IgD-negative memory B cell (primary cell): ENCODE measurements around the gene PDE4D. TPM values are rescaled to one million over a fixed set of nuclear protein-coding genes. Genes with fewer than 3 reads are reported as not detected.

Experiments used
- H3K27ac Mint-ChIP-seq, 3 donors: one replicate each; pipeline ENCODE4 v1.8.0; 2020 to 2022; ENCODE audit warnings: mild to moderate bottlenecking in 3 of 3, mixed read lengths in 3 of 3, moderate library complexity in 1 of 3
- H3K27me3 Mint-ChIP-seq: one replicate; pipeline ENCODE4 v1.8.0; 2021; ENCODE audit warnings: mixed read lengths
- H3K36me3 Mint-ChIP-seq: one replicate; pipeline ENCODE4 v1.8.0; 2020; ENCODE audit warnings: mild to moderate bottlenecking, mixed read lengths
- H3K4me1 Mint-ChIP-seq, 3 donors: one replicate each; pipeline ENCODE4 v1.8.0; 2020 to 2022; ENCODE audit warnings: mixed read lengths in 3 of 3, mild to moderate bottlenecking in 1 of 3
- H3K4me3 Mint-ChIP-seq, 4 donors: one replicate each; pipeline ENCODE4 v1.8.0; 2020 to 2022; ENCODE audit warnings: mild to moderate bottlenecking in 4 of 4, mixed read lengths in 4 of 4, moderate library complexity in 3 of 4
- H3K9me3 Mint-ChIP-seq, 3 donors: one replicate each; pipeline ENCODE4 v1.8.0; 2020 to 2021; ENCODE audit warnings: mixed read lengths in 3 of 3, mild to moderate bottlenecking in 1 of 3
- polyA plus RNA-seq: library from polyadenylated mRNA; unstranded; fragments of 300-500 nt; fragmentation: Illumina TruSeq; gene quantifications from one replicate; pipeline ENCODE4 v1.2.3, GENCODE V29; 2021

The PDE4D gene
- polyA plus RNA-seq, 1 donor from 2014 or later: 18.8 TPM

DNA sequence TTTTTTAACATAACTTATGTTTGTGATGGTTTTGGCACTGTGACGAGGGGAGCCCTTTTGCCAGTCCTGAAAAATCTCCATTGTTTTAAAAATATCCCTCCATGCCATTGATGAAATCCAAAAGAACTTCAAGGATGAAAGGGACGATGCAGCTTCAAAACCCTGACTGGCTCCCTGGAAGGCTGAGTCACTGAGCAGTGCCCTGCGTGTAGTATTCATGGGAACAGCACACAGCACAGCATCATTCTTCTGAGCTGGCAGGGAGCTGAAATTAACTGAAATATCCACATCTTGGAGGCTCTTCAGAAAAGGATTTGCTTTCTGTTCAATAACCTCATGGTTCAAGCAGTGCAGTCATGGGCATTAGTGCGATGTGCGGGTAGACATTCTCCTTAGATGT lies 29.7 kb downstream of the PDE4D start:
- H3K27ac Mint-ChIP-seq: no peak overlapping the region
- H3K36me3 Mint-ChIP-seq: no peaks in the 10 kb centered on the region
- H3K27me3 Mint-ChIP-seq: no peaks in the 10 kb centered on the region
- H3K4me1 Mint-ChIP-seq: no peaks in the 10 kb centered on the region
- peaks cover 0 to 4% (median 0%) of the 10 kb centered on the region in 3 donors for H3K9me3 Mint-ChIP-seq
- no peak overlapping the region for H3K4me3 Mint-ChIP-seq

DNA sequence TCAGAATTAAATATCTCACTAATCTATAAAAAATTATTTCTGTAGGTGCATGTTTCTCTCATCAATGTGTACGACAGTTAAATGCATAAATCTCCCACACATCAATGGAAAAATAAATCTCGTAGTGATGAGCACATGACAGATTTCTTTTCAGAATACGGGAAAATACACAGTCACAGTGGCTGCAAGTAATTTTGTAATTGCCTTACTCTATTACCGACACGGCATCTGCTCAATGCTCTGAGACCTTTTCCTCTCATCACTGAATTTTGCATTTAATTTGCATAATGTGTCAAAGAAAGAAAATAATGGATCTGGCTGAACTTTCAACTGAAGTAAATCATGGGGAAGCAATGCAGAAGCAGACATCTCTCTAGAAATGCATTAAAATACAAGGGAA lies 37.2 kb downstream of the PDE4D start:
- H3K36me3 Mint-ChIP-seq: peaks cover 4% of the 10 kb centered on the region
- no peak overlapping the region for H3K27ac Mint-ChIP-seq
- H3K27me3 Mint-ChIP-seq: peaks cover 2% of the 10 kb centered on the region
- H3K9me3 Mint-ChIP-seq: peaks cover 0 to 3% (median 0%) of the 10 kb centered on the region in 3 donors
- peaks cover 0 to 2% (median 0%) of the 10 kb centered on the region in 3 donors for H3K4me1 Mint-ChIP-seq
- H3K4me3 Mint-ChIP-seq: no peak overlapping the region

DNA sequence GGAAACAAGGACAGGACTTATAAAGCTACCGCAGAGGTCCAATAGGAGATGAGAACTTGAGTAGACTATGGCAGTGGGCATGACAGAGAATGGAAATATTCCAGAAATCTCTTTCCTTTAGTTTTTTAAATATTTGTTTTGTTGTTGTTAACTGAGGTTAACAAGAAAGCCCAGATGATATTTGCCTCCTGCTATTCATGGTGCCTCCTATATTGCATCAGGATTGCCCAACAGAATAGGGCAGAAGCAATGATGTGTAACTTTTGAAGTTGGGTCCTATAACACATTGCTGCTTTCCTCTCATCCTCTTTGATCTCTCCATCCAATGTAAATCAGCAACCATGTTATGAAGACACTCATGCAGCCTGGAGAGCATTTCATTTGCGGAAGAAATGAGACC lies 42.8 kb downstream of the PDE4D start:
- Mint-ChIP-seq H3K36me3 (peaks cover 2% of the 10 kb centered on the region), H3K4me3 (no peak overlapping the region), H3K27me3 (no peaks in the 10 kb centered on the region), H3K9me3 (no peaks in the 10 kb centered on the region), H3K27ac (no peak overlapping the region), H3K4me1 (no peaks in the 10 kb centered on the region)

DNA sequence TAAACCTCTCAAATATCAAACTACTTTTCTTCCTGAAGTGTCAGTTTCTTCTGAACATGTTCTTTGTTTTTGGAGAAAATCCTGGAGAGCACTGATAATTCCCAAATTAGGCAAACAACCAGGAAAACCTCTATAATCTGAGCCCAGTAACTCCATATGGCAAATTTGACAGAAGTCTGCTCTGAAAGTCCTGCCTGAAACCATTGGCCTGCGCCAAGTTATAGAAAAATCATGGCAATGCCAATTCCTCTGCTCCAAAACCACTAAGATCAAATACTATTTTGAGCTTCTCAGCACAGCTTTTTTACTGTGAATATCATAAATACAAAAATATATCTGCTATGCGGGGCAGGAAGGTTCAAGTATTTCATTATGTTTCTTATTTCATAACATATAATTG lies 45.9 kb downstream of the PDE4D start:
- Mint-ChIP-seq H3K27ac (no peak overlapping the region), H3K4me3 (no peak overlapping the region), H3K4me1 (no peaks in the 10 kb centered on the region), H3K27me3 (no peaks in the 10 kb centered on the region), H3K36me3 (peaks cover 2% of the 10 kb centered on the region), H3K9me3 (no peaks in the 10 kb centered on the region)

DNA sequence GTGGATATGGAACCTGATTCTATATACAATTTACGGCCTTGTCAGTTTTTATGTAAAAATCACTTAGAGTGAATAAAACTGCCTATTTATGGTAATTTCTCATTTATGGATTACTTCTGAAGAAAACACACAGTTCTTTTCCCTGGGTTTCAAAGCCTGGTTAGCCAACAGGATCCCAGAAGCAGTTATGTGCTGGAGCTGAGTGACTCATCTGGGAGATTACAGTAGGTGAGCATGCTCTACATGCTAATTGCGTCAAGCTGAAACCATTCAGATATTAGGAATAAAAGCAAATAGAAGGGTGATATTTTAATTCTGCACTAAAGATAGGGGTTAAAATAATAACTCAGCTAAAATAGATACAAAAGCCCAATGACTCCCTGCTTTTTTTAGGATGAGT lies 47.8 kb downstream of the PDE4D start:
- Mint-ChIP-seq H3K4me3 (no peak overlapping the region), H3K27me3 (peaks cover 2% of the 10 kb centered on the region), H3K27ac (no peak overlapping the region), H3K36me3 (no peaks in the 10 kb centered on the region), H3K4me1 (no peaks in the 10 kb centered on the region), H3K9me3 (no peaks in the 10 kb centered on the region)

DNA sequence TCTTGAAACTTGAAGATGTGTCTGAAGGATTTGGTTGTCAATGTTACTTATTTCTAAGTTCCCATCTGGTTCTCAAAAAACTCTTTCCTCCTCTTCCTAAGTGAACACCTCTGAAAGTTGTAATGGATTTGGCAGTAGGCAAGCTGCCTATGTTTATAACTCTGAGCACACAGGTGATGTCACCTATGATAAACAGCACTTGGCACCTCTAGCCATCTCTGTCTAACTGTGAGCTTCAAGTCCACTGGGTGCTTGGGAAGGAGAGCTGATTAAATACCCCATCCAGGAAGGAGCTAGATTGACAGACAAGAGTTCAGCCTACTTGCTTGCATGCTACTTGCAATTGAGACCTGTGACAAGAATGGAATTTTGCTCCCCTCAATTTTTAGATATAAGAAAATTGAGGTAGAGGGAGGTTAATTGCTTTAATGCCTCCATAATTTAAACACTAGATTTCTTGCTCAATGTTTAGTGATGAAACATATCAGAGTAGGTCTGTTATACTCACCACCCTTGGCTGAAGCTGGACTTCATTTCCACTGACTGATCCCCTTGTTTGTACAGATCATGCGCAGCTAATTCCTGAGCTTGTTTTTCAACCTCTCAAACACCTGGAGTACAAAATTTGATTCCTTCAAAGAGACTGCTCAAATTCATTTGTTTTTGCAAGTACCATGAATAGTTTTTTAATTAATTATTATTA lies 49.9 kb downstream of the PDE4D start:
- H3K4me3 Mint-ChIP-seq: no peak overlapping the region
- no peaks in the 10 kb centered on the region for H3K36me3 Mint-ChIP-seq

DNA sequence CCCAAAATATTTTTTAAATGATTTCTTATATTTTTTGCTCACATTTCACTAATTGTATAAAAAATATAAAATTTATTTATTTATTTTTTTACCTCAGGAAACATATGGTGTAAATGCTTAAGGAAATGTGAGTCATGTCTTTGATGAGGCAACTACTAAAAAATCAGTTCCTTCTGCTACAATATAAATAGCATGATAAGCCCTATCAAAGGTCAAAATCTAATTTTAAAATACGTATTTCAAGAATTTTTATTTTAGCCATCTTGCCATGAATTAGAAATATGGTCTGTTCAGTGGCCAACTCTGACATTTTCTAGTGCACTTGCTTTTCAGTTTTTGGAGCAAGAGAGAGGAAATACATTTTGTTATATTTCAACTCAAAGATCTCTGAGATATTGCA lies 50.5 kb downstream of the PDE4D start:
- H3K27ac Mint-ChIP-seq: no peak overlapping the region
- no peaks in the 10 kb centered on the region for H3K4me1 Mint-ChIP-seq
- no peaks in the 10 kb centered on the region for H3K36me3 Mint-ChIP-seq
- H3K27me3 Mint-ChIP-seq: peaks cover 2% of the 10 kb centered on the region
- H3K9me3 Mint-ChIP-seq: peaks cover 0 to 2% (median 0%) of the 10 kb centered on the region in 3 donors
- H3K4me3 Mint-ChIP-seq: no peak overlapping the region

More for the DNA sequence above, 49.9 kb downstream of the PDE4D start:
- Mint-ChIP-seq H3K9me3 (peaks cover 0 to 2% (median 0%) of the 10 kb centered on the region in 3 donors), H3K27me3 (peaks cover 2% of the 10 kb centered on the region), H3K27ac (no peak overlapping the region), H3K4me1 (no peaks in the 10 kb centered on the region)

DNA sequence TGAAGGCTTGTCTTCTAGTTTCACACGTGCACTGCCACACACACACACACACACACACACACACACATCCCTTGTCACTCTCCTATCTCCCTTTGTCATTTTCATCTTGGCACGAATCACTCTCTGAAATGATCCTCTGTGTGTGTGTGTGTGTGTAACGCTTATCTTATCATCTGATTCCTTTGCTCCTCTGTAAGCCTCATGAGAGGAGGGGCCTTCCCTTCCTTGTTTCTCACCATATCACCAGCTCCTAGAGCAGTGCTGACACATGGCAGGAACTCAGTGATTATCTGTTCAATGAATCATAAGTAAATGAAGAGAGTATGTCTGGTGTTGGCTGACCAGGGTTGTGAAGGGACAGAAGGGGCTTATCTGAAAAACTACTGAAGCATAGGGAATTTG lies 53.3 kb downstream of the PDE4D start:
- no peak overlapping the region for H3K27ac Mint-ChIP-seq
- H3K4me3 Mint-ChIP-seq: no peak overlapping the region
- no peaks in the 10 kb centered on the region for H3K4me1 Mint-ChIP-seq
- peaks cover 2% of the 10 kb centered on the region for H3K27me3 Mint-ChIP-seq
- no peaks in the 10 kb centered on the region for H3K36me3 Mint-ChIP-seq
- peaks cover 0 to 2% (median 0%) of the 10 kb centered on the region in 3 donors for H3K9me3 Mint-ChIP-seq

DNA sequence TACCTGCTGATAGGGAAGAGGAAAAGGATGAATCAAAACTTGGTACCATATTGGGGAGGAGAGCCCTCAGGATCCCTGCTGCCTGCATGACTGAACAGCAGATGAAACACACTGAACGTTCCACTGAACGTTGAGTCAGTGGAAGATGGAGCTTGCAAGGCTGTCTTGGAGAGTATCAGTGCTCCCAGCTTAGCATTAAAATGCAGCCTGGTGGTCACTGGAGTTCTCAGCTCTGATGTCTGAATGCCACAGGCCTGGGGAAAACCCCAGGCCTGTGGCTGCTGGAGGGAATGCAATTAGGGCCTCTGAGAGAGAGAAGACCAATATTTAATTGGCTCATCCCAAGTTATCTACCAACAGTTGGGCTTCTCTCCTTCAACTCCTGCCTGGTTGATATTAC lies 54.5 kb downstream of the PDE4D start:
- no peaks in the 10 kb centered on the region for H3K4me1 Mint-ChIP-seq
- H3K27ac Mint-ChIP-seq: no peak overlapping the region
- peaks cover 2% of the 10 kb centered on the region for H3K27me3 Mint-ChIP-seq
- peaks cover 0 to 2% (median 0%) of the 10 kb centered on the region in 3 donors for H3K9me3 Mint-ChIP-seq
- H3K36me3 Mint-ChIP-seq: no peaks in the 10 kb centered on the region
- H3K4me3 Mint-ChIP-seq: no peak overlapping the region

DNA sequence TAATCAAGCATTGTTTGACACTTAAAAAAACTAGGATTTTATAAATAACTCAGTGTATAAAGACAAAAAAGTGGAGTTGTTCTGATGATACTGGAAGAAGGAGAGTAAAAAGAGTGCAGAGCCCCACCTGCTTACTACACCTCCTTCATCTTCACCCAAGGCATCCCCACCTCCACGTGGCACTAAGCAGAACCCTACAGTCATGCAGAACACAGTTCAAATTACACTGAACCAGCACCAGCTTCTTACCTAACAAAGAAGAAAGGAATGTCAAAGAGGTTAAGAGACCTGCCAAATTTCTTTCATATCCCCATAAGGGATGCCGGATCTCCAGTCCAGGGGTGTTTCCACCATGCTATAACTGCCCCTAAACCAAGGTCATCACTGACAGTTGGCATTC lies 55.5 kb downstream of the PDE4D start:
- Mint-ChIP-seq H3K27ac (no peak overlapping the region), H3K4me1 (no peaks in the 10 kb centered on the region), H3K36me3 (peaks cover 1% of the 10 kb centered on the region), H3K9me3 (peaks cover 0 to 2% (median 0%) of the 10 kb centered on the region in 3 donors), H3K27me3 (peaks cover 2% of the 10 kb centered on the region), H3K4me3 (peak overlapping the region in 1 of 4 donors; percentile 28)

DNA sequence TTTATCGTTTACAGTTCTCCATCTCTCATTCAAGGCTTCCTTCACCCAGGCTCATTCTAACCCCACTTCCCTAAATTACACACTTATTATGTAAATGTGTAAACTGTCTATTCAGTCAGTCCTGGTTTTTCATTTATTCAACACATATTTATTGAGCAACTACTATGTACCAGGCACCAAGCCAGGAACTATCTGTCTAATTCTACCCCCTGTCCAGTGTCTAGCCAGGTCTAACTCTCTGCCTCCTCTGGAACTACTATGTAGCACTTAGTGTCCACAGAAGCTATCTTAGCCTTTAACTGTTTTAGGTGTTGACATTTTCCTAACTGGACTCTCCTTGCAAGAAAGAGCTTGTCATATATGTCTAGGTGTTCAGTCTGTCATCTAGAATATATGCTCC lies 56.5 kb downstream of the PDE4D start:
- Mint-ChIP-seq H3K27ac (no peak overlapping the region), H3K4me3 (no peak overlapping the region), H3K36me3 (peaks cover 2% of the 10 kb centered on the region), H3K4me1 (no peaks in the 10 kb centered on the region), H3K9me3 (peaks cover 0 to 2% (median 0%) of the 10 kb centered on the region in 3 donors), H3K27me3 (peaks cover 2% of the 10 kb centered on the region)

DNA sequence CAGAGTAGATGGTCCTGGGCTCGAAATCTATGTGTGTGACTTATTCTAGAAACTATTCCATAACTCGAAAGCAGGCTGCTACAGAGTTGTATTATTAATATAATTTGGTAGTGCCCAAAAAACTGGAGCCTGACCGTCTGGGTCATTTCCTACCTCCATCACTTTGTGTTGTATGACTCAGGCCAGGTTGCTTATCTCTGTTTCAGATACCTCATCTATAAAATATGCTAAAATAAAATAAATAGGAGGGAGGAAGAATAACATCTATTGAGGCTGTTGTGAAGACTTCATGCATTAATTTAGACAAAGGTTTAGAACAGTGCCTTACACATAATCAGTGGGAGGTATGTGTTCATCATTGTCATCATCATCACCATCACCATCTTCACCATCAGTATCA lies 57.7 kb downstream of the PDE4D start:
- Mint-ChIP-seq H3K4me1 (peaks cover 0 to 6% (median 4%) of the 10 kb centered on the region in 3 donors), H3K27me3 (no peaks in the 10 kb centered on the region), H3K9me3 (peaks cover 0 to 2% (median 0%) of the 10 kb centered on the region in 3 donors), H3K4me3 (no peak overlapping the region), H3K36me3 (peaks cover 2% of the 10 kb centered on the region), H3K27ac (no peak overlapping the region)

DNA sequence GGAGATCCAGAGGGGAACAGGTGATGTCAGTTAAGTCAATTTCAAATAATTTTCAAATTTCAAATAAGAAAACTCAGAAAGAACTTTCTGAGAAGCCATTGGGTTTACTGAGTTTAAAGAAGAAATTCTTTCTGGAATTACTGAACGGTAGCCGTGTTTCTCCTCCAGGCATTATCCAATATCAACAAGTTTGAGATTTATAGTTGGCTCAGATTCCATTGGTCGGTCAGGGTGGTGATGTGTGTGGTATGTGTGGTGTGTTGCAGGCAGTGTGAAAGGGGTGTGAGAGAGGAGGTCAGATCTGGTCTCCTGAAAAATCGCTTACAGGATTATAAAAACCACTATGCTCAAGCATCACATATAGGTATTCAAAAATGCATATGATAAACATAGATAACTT lies 60.1 kb downstream of the PDE4D start:
- no peak overlapping the region for H3K4me3 Mint-ChIP-seq
- H3K4me1 Mint-ChIP-seq: peaks cover 0 to 6% (median 4%) of the 10 kb centered on the region in 3 donors
- H3K27ac Mint-ChIP-seq: no peak overlapping the region
- H3K36me3 Mint-ChIP-seq: peaks cover 2% of the 10 kb centered on the region
- H3K9me3 Mint-ChIP-seq: no peaks in the 10 kb centered on the region
- H3K27me3 Mint-ChIP-seq: no peaks in the 10 kb centered on the region

DNA sequence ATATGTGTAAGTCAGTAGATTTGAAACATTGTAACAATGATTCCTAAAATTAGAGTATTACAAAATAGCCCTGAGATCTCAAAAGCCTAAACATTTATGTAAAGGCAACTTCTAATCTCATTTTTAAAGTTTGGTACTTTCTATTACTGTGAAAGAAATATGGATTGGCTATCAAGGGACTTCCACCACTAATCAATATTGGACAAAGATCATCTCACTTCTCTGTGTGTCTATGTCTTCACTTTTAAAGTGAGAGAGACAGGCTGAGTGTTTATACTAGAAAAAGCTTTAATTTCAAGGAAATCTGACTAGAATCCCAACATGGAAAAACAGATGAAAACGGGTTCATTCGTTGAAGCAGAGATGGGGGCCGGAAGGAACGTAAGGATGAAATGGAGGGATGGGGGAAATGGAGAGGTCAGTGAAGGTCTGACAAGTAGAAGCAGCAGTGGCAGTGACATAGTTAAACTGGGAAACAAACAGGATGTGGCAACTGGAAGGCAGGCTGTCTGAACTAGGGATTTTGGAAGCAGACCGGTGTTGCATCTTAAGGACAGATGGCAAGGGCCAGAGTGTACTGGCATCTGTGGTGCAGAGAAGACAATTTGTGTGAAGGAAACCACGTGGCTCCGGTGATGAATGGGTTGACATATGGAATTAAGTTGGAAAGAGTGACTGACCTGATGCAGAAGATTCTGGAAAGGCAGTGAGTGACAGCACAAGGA lies 60.8 kb downstream of the PDE4D start:
- no peaks in the 10 kb centered on the region for H3K9me3 Mint-ChIP-seq
- peaks cover 2% of the 10 kb centered on the region for H3K36me3 Mint-ChIP-seq
- H3K4me3 Mint-ChIP-seq: no peak overlapping the region
- H3K4me1 Mint-ChIP-seq: peaks cover 0 to 6% (median 4%) of the 10 kb centered on the region in 3 donors
- H3K27ac Mint-ChIP-seq: no peak overlapping the region
- no peaks in the 10 kb centered on the region for H3K27me3 Mint-ChIP-seq

DNA sequence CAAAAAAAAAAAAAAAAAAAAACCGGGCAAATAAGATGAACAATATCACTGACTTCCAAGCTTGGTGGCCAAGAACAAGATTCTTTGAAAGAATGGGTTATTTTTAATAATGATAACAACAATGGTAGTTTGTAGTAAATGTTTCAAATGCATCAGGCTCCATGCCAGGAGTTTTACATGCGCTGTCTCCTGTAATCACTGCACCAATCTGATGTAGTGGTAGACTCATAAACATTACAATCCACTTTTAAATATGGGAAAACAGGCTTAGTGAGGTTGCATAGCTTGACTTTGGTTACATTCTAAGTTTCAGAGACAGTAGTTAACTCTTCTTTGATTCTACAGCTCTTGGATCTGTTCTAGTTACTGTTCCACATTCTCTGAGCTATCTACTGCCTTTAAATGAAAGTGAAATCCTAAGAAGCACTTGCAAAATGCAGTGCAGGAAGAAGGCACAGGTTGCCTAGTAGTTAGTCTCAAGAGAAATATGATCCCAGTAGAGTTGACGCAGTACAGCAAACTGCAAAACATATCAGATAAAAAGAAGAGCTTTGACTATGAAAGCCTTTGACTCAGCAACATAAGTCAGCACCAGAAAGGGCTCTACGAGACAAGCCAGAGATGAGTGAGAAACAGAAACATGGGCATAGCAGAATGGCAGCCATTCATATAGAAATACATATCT lies 62.1 kb downstream of the PDE4D start:
- H3K36me3 Mint-ChIP-seq: peaks cover 2% of the 10 kb centered on the region
- no peak overlapping the region for H3K27ac Mint-ChIP-seq
- H3K4me3 Mint-ChIP-seq: no peak overlapping the region
- H3K27me3 Mint-ChIP-seq: no peaks in the 10 kb centered on the region
- no peaks in the 10 kb centered on the region for H3K9me3 Mint-ChIP-seq
- peaks cover 0 to 6% (median 4%) of the 10 kb centered on the region in 3 donors for H3K4me1 Mint-ChIP-seq
